VCaP (cell line): Measurements from ENCODE around the gene PRDM16.

Experiments
- H3K27ac ChIP-seq: fragments of 450-650 bp; 2 replicates; pipeline ENCODE4 v1.5.1; 2017
- CTCF ChIP-seq: fragments of 450-650 bp; conservative IDR thresholded peaks from 2 replicates; pipeline ENCODE4 v1.5.1; 2017; ENCODE audit warnings: mild to moderate bottlenecking, moderate library complexity

PRDM16 gene

DNA sequence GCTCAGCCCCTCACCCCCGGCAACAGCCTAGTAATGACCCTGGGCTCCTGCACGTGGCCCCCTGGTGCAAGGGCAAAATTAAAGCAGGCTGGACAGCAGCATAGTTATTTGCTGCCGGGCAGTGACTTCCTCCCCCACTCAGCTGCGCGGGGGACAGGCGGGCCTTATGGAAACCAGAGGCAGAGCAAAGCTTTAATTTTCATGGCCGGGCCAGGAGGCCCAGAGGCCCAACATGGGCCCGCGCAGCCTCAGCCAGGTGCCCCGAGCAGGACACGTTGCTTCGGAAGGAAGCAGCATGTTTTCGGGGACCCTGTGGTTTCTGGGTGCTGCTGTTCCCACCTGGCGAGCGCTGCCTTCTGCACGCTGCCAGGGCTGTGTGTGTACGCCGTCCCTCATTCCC is 295.5 kb downstream of the PRDM16 start:
- H3K27ac ChIP-seq, result no peak overlapping the region
- TF ChIP-seq CTCF, result no peak

DNA sequence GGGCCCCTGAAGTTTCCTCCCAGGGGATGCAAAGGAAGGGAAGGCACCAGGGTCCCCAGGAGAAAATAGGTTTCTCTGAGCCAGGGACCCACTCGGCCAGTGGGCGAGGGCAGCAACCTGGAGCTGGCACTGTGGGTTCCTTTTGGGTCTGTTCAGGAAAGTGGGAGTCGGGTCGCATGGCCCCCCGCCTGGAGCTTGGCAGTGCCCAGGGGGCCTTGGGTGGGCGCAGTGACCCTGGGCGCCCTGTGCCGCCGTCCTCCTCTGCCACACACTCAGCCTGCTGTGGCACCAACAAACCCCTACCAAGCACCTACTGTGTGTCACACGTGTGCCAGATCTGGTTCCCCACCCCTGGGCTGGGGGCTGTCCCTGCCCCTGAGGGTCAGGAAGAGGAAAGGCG is 296.0 kb downstream of the PRDM16 start:
- H3K27ac ChIP-seq, result no peak overlapping the region
- TF ChIP-seq CTCF, result no peak

DNA sequence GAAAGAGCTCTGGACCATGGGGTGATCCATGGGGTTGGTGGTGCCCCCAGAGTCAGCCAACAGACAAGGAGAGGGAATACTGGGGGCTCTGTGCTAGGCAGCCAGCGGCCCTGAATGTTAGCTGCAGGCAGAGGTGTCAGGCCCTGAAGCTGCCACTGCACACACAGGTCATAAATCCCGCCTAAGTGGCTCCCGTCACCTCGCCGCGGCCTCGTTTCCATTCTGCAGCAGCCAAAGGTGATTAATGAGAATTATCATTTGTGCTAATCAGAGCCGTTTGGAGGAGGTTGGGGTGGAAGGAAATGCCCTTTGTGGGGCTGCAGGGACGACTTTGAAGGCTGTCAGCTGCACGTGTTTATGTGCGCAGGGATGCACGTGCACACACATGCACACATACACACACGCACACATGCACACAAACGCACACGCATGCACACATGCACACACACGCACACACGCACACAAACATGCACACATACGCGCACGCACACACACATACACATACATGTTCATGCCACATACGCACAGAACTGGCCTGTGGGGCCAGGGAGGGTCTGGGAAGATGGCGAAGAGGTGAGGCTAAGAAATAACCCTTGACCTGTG is 296.6 kb downstream of the PRDM16 start:
- no peak overlapping the region for H3K27ac ChIP-seq

DNA sequence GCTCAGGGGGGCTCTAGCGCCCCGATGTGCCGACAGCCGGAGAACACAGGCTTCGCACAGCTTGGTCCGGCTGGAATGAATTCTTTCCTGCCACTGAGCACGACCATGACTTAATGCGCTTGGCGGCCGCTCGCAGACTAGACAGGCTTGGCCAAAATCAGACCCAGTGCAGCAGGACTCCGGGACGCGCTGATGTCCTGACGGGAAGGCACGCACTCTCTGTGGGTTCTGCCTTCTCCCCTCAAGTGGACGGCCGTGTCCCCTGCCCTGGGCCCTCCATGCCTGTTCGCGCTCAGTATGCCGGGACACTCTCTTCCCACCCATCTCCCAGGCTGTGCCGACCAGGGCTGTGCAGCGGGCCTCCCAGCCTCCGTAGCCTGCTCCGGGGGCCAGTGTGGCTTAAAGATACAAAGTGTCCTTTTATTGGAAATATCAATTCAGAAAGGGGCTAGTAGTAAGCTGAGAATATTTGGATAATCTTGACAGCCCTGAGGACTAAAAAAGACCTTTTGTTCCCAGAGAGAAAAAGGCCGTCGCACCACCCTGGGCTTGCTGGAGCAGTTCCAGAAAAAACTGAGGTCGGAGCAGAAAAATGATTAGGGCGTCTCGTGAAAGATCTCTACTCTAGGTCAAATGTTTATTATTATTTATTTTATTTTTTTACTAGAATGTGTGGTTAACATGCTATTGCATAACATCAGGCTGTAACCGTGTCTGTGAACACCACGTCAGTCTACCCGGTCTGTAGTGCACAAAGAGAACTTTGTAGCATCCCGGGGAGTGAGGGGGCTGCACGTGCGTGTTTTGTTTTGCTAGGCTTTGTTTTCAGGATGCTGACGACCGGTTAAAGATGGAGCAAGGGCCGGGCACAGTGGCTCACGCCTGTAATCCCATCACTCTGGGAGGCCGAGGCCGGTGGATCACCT is 297.4 kb downstream of the PRDM16 start:
- no peak for TF ChIP-seq CTCF
- no peak overlapping the region for H3K27ac ChIP-seq

More for the DNA sequence above, 296.6 kb downstream of the PRDM16 start:
- TF ChIP-seq CTCF, result no peak

DNA sequence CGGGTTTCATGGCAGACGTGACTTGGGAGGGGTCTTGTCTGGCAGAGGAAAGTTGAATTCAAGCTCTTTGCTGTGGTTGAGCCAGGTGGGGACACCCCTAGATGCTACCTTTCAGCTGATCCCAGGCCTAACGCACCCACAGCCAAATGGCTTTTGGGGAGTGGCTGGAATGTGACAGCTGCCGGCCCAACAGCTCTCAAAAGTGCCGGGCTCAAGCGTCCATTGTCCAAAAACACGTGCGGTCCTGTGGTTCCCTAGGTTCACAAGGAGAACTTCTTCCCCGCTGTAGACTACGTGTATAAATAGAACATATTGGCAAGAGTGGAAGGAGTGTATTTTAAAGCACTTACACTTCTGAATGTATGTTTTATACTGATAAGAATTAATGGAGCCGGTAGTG is 298.4 kb downstream of the PRDM16 start:
- no peak overlapping the region for H3K27ac ChIP-seq
- TF ChIP-seq CTCF, result no peak

- no peak for TF ChIP-seq CTCF
- H3K27ac ChIP-seq, result no peak overlapping the region
Observed at GRCh38 chr1:3368059-3368458, 299.1 kb downstream of the PRDM16 start.

- no peak overlapping the region for H3K27ac ChIP-seq
- no peak for TF ChIP-seq CTCF
Observed at GRCh38 chr1:3368711-3369445, 299.9 kb downstream of the PRDM16 start.
